K562 (cell line): ENCODE results near the gene SFRP5. TPM values are rescaled to one million over a fixed set of nuclear protein-coding genes. Genes with fewer than 3 reads are reported as not detected.

ENCODE experiments used
- ATAC-seq: fragments of 200-7000 bp; cut with Tn5 transposase; 3 replicates; pipeline ENCODE4 v1.9.1; 2020; ENCODE audit warnings: moderate library complexity
- BruUV-seq: library from RNA; stranded (reverse); fragments of 400-500 nt; replicated peaks from 2 replicates; lab custom pipeline; 2021; lab: Mats Ljungman, UMichigan
- CTCF ChIA-PET: fragments of 300-600 bp; formaldehyde crosslinking; extraction: SDS; loops from one replicate; lab custom pipeline; 2021; ENCODE audit warnings: low intra/inter-chr PET ratio; lab: Yijun Ruan, JAX
- POLR2A ChIA-PET: fragments of 300-600, 350-650 bp; sonication (Branson Sonifier 250); formaldehyde crosslinking; extraction: SDS; loops from one replicate; lab custom pipeline; 2021; ENCODE audit warnings: antibody characterized with exemption, inconsistent platforms; lab: Yijun Ruan, JAX
- DNase-seq, 4 experiments: peaks; one replicate each; pipeline versions ENCODE4 v3.0.0 to v3.0.0-alpha.2; 2011 to 2018; ENCODE audit warnings: low spot score in 3 of 4, mixed read lengths in 3 of 4; ENCODE audit errors: extremely low read depth in 1 of 4
- FAIRE-seq: peaks from 2 replicates; lab custom pipeline; 2011; peaks lifted over from hg19 to GRCh38; lab: Jason Lieb, UNC
- H2AFZ ChIP-seq: 2 replicates; pipeline ENCODE4 v1.6.0; 2011; ENCODE audit warnings: low read depth, low read length, control low read depth, inconsistent platforms
- H3K27ac ChIP-seq: fragments of 200-600 bp; 3 replicates; pipeline ENCODE4 v1.8.0; 2011; ENCODE audit warnings: low read depth, mild to moderate bottlenecking, control low read depth, inconsistent platforms, low read length, moderate library complexity, mixed read lengths; ENCODE audit errors: extremely low read depth
- H3K27me3 ChIP-seq, 2 experiments: fragments of 300-600 bp in 1 of 2; 2 replicates in 1 of 2; 3 replicates in 1 of 2; pipeline versions ENCODE4 v1.6.0 to v1.8.0; 2011; ENCODE audit warnings: inconsistent platforms in 2 of 2, low read length in 2 of 2, mild to moderate bottlenecking in 1 of 2, mixed read lengths in 1 of 2, moderate library complexity in 1 of 2; ENCODE audit not compliant: control insufficient read depth in 2 of 2, insufficient read depth in 2 of 2
- H3K36me3 ChIP-seq: fragments of 300-600 bp; 3 replicates; pipeline ENCODE4 v1.8.0; 2011; ENCODE audit warnings: mild to moderate bottlenecking, low read length, inconsistent platforms; ENCODE audit not compliant: control insufficient read depth, insufficient read depth
- H3K4me1 ChIP-seq, 2 experiments: fragments of 200-600 bp in 1 of 2; replicated peaks in 1 of 2; 2 replicates in 1 of 2; 3 replicates in 1 of 2; pipeline versions ENCODE4 v1.5.1 to v1.8.0; 2011; ENCODE audit warnings: inconsistent platforms in 2 of 2, low read length in 2 of 2, mild to moderate bottlenecking in 1 of 2, mixed read lengths in 1 of 2, moderate library complexity in 1 of 2; ENCODE audit not compliant: control insufficient read depth in 2 of 2, insufficient read depth in 2 of 2
- H3K4me2 ChIP-seq: 2 replicates; pipeline ENCODE4 v1.6.1; 2011; ENCODE audit warnings: low read length, control low read depth, inconsistent platforms, mixed read lengths; ENCODE audit not compliant: insufficient read depth
- H3K4me3 ChIP-seq: fragments of 200-600 bp; sonication (generic), shearing (Covaris generic); 2 replicates; pipeline ENCODE4 v1.5.1; 2016; ENCODE audit warnings: control low read depth, inconsistent platforms
- H3K79me2 ChIP-seq: fragments of 200-600 bp; 3 replicates; pipeline ENCODE4 v1.8.0; 2011; ENCODE audit warnings: low read length, inconsistent platforms; ENCODE audit not compliant: control insufficient read depth, insufficient read depth
- H3K9ac ChIP-seq, 2 experiments: 2 replicates each; pipeline versions ENCODE4 v1.6.0 to v1.6.1; 2011; ENCODE audit warnings: low read depth in 2 of 2, low read length in 2 of 2, control low read depth in 1 of 2, inconsistent platforms in 1 of 2, mild to moderate bottlenecking in 1 of 2, mixed read lengths in 1 of 2; ENCODE audit not compliant: insufficient read depth in 1 of 2
- H3K9me1 ChIP-seq: one replicate; pipeline ENCODE4 v1.6.0; 2011; ENCODE audit warnings: inconsistent platforms, mild to moderate bottlenecking, low read length, moderate library complexity; ENCODE audit not compliant: control insufficient read depth, insufficient read depth
- H3K9me3 ChIP-seq: replicated peaks from 2 replicates; pipeline ENCODE4 v1.5.1; 2011; ENCODE audit warnings: low read depth, low read length, inconsistent platforms; ENCODE audit not compliant: control insufficient read depth, insufficient read depth
- H4K20me1 ChIP-seq: replicated peaks from 2 replicates; pipeline ENCODE4 v1.6.1; 2011; ENCODE audit warnings: low read length, inconsistent platforms, mixed read lengths; ENCODE audit not compliant: control insufficient read depth, insufficient read depth
- COPS2 ChIP-seq: fragments of 450-650 bp; conservative IDR thresholded peaks from 2 replicates; pipeline ENCODE4 v1.6.1; 2016; ENCODE audit warnings: mild to moderate bottlenecking, moderate library complexity
- EP300 ChIP-seq: IDR thresholded peaks from 2 replicates; pipeline ENCODE4 v1.6.1; 2012; ENCODE audit warnings: low read length, improper control_type of control experiment
- GTF2E2 ChIP-seq: fragments of 200-800 bp; sonication (Bioruptor generic); IDR thresholded peaks from 2 replicates; pipeline ENCODE4 v1.6.1; 2016; ENCODE audit warnings: missing genetic modification characterization, missing compliant biosample characterization
- HIVEP1 ChIP-seq: fragments of 250-450 bp; sonication (Bioruptor Pico); IDR thresholded peaks from 2 replicates; pipeline ENCODE4 v1.4.0; 2020; ENCODE audit warnings: mild to moderate bottlenecking
- NCOR1 ChIP-seq: fragments of 450-650 bp; IDR thresholded peaks from 2 replicates; pipeline ENCODE4 v1.6.1; 2016; ENCODE audit warnings: mild to moderate bottlenecking, moderate library complexity
- NFE2L1 ChIP-seq: fragments of 450-650 bp; IDR thresholded peaks from 2 replicates; pipeline ENCODE4 v1.6.1; 2016; ENCODE audit warnings: missing genetic modification characterization, low read depth, mild to moderate bottlenecking, missing compliant biosample characterization, moderate library complexity, borderline replicate concordance
- SIN3B ChIP-seq: fragments of 450-650 bp; IDR thresholded peaks from 2 replicates; pipeline ENCODE4 v1.6.1; 2017; ENCODE audit warnings: low read depth, mild to moderate bottlenecking, moderate library complexity
- SMAD3 ChIP-seq: fragments of 450-650 bp; formaldehyde crosslinking; conservative IDR thresholded peaks from 2 replicates; pipeline ENCODE4 v1.4.0; 2020; ENCODE audit warnings: mild to moderate bottlenecking
- ZNF134 ChIP-seq: fragments of 250-450 bp; sonication (Bioruptor Pico); conservative IDR thresholded peaks from 2 replicates; pipeline ENCODE4 v1.4.0; 2020
- WGBS: fragments of 100-300 bp; shearing (Covaris generic); methylation state at CpG from one replicate; pipeline ENCODE4 v1.1.6; 2016; ENCODE audit warnings: low coverage, mixed read lengths; ENCODE audit not compliant: insufficient coverage; ENCODE audit errors: missing lambda C conversion rate; 5-methylcytosine and 5-hydroxymethylcytosine counted together
- in situ Hi-C: fragments of 300-500 bp; cut with MboI; formaldehyde crosslinking; loops from 4 replicates; pipeline ENCODE4 v1.15.0; 2018; ENCODE audit warnings: inconsistent platforms, mixed read lengths
- intact Hi-C: fragments of 100-400 bp; cut with micrococcal nuclease; formaldehyde crosslinking; loops from 2 replicates; pipeline ENCODE4 v1.14.2; 2022
- polyA plus RNA-seq, 8 experiments: library from polyadenylated mRNA; depleted of rRNA in 4 of 8; stranded (reverse) in 5 of 8; unstranded in 3 of 8; fragments of >200 nt; fragmentation: Nextera tagmentation in 2 of 8; fragmentation: Illumina TruSeq in 1 of 8; extraction: Ambion mirVana in 2 of 8; extraction: Trizol in 1 of 8; gene quantifications; 2 replicates each; pipeline versions ENCODE4 v1.2.1 to v1.2.3, GENCODE V29; 2011 to 2014; ENCODE audit warnings: inconsistent platforms in 1 of 8, missing spikeins in 1 of 8
- total RNA-seq, 7 experiments: library from RNA; depleted of rRNA in 6 of 7; stranded (reverse); fragments of >200 nt in 6 of 7; fragmentation: Illumina TruSeq in 2 of 7; extraction: Trizol in 2 of 7; gene quantifications; 2 replicates each; pipeline versions ENCODE4 v1.2.1 to v1.2.3, GENCODE V29; 2011 to 2021; ENCODE audit warnings: low replicate concordance in 1 of 7
- TF ChIP-seq, protein P1 (sequence below): sonication (generic); formaldehyde crosslinking; IDR thresholded peaks from 2 replicates; pipeline ENCODE4 v1.8.0; 2022; ENCODE audit warnings: mild to moderate bottlenecking, missing genetic modification reagents
- TF ChIP-seq, protein P2 (sequence below): fragments of 250-450 bp; sonication (Bioruptor Pico); IDR thresholded peaks from 2 replicates; pipeline ENCODE4 v1.5.0; 2022; ENCODE audit warnings: mild to moderate bottlenecking

SFRP5 gene
- total and polyA plus RNA-seq, 9 of the 15 experiments (the other 6 are each of a cell fraction or from before 2014, with no cell fraction given), result 0.07 to 0.29 (median 0.13) TPM; not detected in 3

DNA sequence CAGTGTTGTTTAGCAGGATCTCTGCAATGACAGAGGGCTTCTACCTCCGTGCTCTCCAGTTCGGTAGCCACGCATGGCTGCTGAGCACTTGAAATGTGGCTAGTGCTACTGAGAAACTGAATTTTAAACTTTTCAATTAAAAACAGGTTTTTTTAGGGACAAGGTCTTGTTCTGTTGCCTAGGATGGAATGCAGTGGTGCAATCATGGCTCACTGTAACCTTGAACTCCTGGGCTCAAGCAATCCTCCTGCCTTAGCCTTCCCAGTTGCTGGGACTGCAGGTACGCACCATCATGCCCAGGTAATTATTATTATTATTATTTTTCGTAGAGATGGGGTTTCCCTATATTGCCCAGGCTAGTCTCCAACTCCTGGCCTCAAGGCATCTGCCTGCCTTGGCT lies 13.4 kb upstream of the SFRP5 start:
- Histone ChIP-seq H4K20me1 (no peaks in the 10 kb centered on the region), H3K27me3 (no peaks in the 10 kb centered on the region), H2AFZ (no peak overlapping the region), H3K4me2 (no peak overlapping the region), H3K4me1 (peaks cover 20 to 52% of the 10 kb centered on the region in 2 experiments; a peak in 4 of 5 replicates), H3K79me2 (no peaks in the 10 kb centered on the region), H3K4me3 (no peak overlapping the region), H3K9me3 (no peaks in the 10 kb centered on the region), H3K36me3 (no peaks in the 10 kb centered on the region), H3K9ac (no peak overlapping the region), H3K9me1 (no peaks in the 10 kb centered on the region), H3K27ac (no peak overlapping the region)
- in situ Hi-C loops, result no loop called here
- WGBS, result 87% methylated on average over 4 of the region's 5 CpGs
- FAIRE-seq (no peak), ATAC-seq (no peak), DNase-seq (no peak)
- no TSS peak for BruUV-seq
- POLR2A ChIA-PET, result interaction anchor here (1.1 kb wide), 1 partner anchor 21 kb away, joined by 5 read pairs; no protein-coding TSS in a partner anchor
- intact Hi-C loops, result no loop called here
- CTCF ChIA-PET, result no interaction called here
- TF ChIP-seq, protein P1, sequence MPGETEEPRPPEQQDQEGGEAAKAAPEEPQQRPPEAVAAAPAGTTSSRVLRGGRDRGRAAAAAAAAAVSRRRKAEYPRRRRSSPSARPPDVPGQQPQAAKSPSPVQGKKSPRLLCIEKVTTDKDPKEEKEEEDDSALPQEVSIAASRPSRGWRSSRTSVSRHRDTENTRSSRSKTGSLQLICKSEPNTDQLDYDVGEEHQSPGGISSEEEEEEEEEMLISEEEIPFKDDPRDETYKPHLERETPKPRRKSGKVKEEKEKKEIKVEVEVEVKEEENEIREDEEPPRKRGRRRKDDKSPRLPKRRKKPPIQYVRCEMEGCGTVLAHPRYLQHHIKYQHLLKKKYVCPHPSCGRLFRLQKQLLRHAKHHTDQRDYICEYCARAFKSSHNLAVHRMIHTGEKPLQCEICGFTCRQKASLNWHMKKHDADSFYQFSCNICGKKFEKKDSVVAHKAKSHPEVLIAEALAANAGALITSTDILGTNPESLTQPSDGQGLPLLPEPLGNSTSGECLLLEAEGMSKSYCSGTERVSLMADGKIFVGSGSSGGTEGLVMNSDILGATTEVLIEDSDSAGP (CRISPR knock-in tag), result no peak
- no peak for TF ChIP-seq COPS2

DNA sequence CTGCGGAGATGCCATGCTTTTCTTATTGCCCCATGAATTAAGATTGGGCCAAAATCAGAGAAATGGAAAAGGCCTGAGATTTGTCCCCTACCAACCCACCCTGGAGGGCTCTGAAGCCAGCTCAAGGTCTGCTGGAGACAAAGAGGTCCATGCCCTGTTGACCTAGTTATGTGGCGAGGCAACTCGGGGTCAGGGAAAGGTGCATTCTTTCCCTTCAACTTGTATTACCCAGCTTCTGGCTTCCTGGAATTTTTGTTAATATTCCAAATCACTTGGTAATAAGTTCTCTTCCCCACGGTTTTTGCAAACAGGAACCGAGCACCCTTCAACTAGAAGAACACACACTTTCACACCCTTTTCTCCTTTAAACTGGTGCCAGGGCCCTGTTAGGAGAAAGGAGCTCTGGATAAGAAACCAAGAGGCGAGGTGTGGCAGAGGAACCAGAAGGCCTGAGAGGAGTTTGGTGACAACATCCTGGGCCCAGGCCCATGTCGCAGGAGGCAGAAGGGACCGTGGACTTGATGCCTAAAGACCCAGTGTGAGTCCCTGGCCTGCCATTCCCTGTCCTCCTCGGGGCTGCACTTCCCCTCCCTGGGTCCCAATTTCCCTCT lies 12.5 kb upstream of the SFRP5 start:
- Histone ChIP-seq H3K4me3 (no peak overlapping the region), H3K36me3 (no peaks in the 10 kb centered on the region), H4K20me1 (no peaks in the 10 kb centered on the region), H3K27me3 (no peaks in the 10 kb centered on the region), H3K79me2 (no peaks in the 10 kb centered on the region)
- in situ Hi-C loops, result no loop called here
- FAIRE-seq, result no peak
- intact Hi-C loops, result no loop called here
- TF ChIP-seq SMAD3 (CRISPR knock-in tag), result no peak
- TF ChIP-seq EP300, result no peak
- TF ChIP-seq SIN3B, result no peak
- TF ChIP-seq NFE2L1 (tag), result no peak
- no peak for TF ChIP-seq GTF2E2 (tag)
- TF ChIP-seq, protein P2, sequence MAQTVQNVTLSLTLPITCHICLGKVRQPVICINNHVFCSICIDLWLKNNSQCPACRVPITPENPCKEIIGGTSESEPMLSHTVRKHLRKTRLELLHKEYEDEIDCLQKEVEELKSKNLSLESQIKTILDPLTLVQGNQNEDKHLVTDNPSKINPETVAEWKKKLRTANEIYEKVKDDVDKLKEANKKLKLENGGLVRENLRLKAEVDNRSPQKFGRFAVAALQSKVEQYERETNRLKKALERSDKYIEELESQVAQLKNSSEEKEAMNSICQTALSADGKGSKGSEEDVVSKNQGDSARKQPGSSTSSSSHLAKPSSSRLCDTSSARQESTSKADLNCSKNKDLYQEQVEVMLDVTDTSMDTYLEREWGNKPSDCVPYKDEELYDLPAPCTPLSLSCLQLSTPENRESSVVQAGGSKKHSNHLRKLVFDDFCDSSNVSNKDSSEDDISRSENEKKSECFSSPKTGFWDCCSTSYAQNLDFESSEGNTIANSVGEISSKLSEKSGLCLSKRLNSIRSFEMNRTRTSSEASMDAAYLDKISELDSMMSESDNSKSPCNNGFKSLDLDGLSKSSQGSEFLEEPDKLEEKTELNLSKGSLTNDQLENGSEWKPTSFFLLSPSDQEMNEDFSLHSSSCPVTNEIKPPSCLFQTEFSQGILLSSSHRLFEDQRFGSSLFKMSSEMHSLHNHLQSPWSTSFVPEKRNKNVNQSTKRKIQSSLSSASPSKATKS, result no peak
- no peak for TF ChIP-seq NCOR1
- TF ChIP-seq ZNF134, result no peak
- TF ChIP-seq HIVEP1 (CRISPR knock-in tag), result no peak
- TF ChIP-seq, all 486 proteins: peak for 0
- no peaks in the 10 kb centered on the region for H3K9me1 ChIP-seq
- H3K9ac ChIP-seq, result no peak overlapping the region
- no TSS peak for BruUV-seq
- ATAC-seq (no peak), DNase-seq (no peak)
- H3K4me2 ChIP-seq, result no peak overlapping the region
- H3K4me1 ChIP-seq, result peaks cover 11 to 42% of the 10 kb centered on the region in 2 experiments; a peak in 4 of 5 replicates
- WGBS, result 74% methylated on average over 9 of the region's 9 CpGs
- no peak overlapping the region for H2AFZ ChIP-seq
- H3K27ac ChIP-seq, result no peak overlapping the region
- ChIA-PET CTCF (no interaction called here), POLR2A (no interaction called here)
- H3K9me3 ChIP-seq, result no peaks in the 10 kb centered on the region
